ENCODE data around the gene POU5F1. TPM values are rescaled to one million over a fixed set of nuclear protein-coding genes. Genes with fewer than 3 reads are reported as not detected.

The POU5F1 gene
- total and polyA plus RNA-seq, 9 of the 15 experiments (the other 6 are each of a cell fraction or from before 2014, with no cell fraction given): 0.06 to 2.0 (median 0.10) TPM; not detected in 6

DNA sequence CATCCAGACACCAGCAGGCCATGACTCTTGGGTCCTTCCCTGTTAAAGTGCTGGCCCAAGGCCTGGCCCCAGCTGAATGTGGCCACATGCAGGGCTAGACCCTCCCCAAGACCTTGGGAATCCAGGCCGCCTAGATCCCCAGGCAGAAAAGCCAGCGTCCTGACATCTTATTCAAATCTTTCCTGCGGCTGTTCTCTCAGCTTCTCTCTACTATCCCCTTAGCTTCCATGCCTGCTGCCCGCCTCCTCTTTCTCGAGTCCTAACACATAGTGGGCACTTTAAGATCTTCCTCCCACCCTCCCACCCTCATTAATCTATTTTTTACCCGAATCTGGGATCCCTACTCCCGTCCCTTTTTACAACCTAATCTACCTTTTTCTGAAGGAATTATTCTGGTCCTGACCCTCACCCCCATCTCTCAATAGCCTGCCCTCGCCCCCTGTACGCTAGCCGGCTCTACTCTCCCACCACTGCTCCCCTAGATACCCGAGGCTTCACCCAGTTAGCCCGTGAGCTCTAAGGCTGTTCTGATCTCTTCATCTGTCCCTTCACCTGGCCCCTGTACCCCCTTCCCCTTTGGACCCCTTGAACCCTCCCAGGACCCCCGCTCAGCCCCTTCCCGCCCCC is 12.9 kb downstream of the POU5F1 start, which contains the start of gene CCHCR1 (continued):
- TF ChIP-seq, protein P1, sequence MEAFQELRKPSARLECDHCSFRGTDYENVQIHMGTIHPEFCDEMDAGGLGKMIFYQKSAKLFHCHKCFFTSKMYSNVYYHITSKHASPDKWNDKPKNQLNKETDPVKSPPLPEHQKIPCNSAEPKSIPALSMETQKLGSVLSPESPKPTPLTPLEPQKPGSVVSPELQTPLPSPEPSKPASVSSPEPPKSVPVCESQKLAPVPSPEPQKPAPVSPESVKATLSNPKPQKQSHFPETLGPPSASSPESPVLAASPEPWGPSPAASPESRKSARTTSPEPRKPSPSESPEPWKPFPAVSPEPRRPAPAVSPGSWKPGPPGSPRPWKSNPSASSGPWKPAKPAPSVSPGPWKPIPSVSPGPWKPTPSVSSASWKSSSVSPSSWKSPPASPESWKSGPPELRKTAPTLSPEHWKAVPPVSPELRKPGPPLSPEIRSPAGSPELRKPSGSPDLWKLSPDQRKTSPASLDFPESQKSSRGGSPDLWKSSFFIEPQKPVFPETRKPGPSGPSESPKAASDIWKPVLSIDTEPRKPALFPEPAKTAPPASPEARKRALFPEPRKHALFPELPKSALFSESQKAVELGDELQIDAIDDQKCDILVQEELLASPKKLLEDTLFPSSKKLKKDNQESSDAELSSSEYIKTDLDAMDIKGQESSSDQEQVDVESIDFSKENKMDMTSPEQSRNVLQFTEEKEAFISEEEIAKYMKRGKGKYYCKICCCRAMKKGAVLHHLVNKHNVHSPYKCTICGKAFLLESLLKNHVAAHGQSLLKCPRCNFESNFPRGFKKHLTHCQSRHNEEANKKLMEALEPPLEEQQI (IDR thresholded peaks at IDR 0.05): no peak
- TF ChIP-seq, protein P2, sequence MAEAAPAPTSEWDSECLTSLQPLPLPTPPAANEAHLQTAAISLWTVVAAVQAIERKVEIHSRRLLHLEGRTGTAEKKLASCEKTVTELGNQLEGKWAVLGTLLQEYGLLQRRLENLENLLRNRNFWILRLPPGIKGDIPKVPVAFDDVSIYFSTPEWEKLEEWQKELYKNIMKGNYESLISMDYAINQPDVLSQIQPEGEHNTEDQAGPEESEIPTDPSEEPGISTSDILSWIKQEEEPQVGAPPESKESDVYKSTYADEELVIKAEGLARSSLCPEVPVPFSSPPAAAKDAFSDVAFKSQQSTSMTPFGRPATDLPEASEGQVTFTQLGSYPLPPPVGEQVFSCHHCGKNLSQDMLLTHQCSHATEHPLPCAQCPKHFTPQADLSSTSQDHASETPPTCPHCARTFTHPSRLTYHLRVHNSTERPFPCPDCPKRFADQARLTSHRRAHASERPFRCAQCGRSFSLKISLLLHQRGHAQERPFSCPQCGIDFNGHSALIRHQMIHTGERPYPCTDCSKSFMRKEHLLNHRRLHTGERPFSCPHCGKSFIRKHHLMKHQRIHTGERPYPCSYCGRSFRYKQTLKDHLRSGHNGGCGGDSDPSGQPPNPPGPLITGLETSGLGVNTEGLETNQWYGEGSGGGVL (CRISPR knock-in tag; IDR thresholded peaks at IDR 0.05): no peak
- TF ChIP-seq GABPB1 (CRISPR knock-in tag; IDR thresholded peaks at IDR 0.05) (no peak), KHSRP (IDR thresholded peaks at IDR 0.05) (no peak), HMG20B (CRISPR knock-in tag; IDR thresholded peaks at IDR 0.05) (no peak), SAFB2 (IDR thresholded peaks at IDR 0.05; ENCODE audit: borderline replicate concordance, low read depth, low read length, severe bottlenecking) (no peak)
- TF ChIP-seq, protein P3, sequence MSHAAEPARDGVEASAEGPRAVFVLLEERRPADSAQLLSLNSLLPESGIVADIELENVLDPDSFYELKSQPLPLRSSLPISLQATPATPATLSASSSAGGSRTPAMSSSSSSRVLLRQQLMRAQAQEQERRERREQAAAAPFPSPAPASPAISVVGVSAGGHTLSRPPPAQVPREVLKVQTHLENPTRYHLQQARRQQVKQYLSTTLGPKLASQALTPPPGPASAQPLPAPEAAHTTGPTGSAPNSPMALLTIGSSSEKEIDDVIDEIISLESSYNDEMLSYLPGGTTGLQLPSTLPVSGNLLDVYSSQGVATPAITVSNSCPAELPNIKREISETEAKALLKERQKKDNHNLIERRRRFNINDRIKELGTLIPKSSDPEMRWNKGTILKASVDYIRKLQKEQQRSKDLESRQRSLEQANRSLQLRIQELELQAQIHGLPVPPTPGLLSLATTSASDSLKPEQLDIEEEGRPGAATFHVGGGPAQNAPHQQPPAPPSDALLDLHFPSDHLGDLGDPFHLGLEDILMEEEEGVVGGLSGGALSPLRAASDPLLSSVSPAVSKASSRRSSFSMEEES (CRISPR knock-in tag; IDR thresholded peaks at IDR 0.05): no peak
- TF ChIP-seq, protein P4, sequence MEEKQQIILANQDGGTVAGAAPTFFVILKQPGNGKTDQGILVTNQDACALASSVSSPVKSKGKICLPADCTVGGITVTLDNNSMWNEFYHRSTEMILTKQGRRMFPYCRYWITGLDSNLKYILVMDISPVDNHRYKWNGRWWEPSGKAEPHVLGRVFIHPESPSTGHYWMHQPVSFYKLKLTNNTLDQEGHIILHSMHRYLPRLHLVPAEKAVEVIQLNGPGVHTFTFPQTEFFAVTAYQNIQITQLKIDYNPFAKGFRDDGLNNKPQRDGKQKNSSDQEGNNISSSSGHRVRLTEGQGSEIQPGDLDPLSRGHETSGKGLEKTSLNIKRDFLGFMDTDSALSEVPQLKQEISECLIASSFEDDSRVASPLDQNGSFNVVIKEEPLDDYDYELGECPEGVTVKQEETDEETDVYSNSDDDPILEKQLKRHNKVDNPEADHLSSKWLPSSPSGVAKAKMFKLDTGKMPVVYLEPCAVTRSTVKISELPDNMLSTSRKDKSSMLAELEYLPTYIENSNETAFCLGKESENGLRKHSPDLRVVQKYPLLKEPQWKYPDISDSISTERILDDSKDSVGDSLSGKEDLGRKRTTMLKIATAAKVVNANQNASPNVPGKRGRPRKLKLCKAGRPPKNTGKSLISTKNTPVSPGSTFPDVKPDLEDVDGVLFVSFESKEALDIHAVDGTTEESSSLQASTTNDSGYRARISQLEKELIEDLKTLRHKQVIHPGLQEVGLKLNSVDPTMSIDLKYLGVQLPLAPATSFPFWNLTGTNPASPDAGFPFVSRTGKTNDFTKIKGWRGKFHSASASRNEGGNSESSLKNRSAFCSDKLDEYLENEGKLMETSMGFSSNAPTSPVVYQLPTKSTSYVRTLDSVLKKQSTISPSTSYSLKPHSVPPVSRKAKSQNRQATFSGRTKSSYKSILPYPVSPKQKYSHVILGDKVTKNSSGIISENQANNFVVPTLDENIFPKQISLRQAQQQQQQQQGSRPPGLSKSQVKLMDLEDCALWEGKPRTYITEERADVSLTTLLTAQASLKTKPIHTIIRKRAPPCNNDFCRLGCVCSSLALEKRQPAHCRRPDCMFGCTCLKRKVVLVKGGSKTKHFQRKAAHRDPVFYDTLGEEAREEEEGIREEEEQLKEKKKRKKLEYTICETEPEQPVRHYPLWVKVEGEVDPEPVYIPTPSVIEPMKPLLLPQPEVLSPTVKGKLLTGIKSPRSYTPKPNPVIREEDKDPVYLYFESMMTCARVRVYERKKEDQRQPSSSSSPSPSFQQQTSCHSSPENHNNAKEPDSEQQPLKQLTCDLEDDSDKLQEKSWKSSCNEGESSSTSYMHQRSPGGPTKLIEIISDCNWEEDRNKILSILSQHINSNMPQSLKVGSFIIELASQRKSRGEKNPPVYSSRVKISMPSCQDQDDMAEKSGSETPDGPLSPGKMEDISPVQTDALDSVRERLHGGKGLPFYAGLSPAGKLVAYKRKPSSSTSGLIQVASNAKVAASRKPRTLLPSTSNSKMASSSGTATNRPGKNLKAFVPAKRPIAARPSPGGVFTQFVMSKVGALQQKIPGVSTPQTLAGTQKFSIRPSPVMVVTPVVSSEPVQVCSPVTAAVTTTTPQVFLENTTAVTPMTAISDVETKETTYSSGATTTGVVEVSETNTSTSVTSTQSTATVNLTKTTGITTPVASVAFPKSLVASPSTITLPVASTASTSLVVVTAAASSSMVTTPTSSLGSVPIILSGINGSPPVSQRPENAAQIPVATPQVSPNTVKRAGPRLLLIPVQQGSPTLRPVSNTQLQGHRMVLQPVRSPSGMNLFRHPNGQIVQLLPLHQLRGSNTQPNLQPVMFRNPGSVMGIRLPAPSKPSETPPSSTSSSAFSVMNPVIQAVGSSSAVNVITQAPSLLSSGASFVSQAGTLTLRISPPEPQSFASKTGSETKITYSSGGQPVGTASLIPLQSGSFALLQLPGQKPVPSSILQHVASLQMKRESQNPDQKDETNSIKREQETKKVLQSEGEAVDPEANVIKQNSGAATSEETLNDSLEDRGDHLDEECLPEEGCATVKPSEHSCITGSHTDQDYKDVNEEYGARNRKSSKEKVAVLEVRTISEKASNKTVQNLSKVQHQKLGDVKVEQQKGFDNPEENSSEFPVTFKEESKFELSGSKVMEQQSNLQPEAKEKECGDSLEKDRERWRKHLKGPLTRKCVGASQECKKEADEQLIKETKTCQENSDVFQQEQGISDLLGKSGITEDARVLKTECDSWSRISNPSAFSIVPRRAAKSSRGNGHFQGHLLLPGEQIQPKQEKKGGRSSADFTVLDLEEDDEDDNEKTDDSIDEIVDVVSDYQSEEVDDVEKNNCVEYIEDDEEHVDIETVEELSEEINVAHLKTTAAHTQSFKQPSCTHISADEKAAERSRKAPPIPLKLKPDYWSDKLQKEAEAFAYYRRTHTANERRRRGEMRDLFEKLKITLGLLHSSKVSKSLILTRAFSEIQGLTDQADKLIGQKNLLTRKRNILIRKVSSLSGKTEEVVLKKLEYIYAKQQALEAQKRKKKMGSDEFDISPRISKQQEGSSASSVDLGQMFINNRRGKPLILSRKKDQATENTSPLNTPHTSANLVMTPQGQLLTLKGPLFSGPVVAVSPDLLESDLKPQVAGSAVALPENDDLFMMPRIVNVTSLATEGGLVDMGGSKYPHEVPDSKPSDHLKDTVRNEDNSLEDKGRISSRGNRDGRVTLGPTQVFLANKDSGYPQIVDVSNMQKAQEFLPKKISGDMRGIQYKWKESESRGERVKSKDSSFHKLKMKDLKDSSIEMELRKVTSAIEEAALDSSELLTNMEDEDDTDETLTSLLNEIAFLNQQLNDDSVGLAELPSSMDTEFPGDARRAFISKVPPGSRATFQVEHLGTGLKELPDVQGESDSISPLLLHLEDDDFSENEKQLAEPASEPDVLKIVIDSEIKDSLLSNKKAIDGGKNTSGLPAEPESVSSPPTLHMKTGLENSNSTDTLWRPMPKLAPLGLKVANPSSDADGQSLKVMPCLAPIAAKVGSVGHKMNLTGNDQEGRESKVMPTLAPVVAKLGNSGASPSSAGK (IDR thresholded peaks at IDR 0.05): no peak
